Smooth muscle cell (in vitro differentiated cells): ENCODE results near the gene PSENEN. TPM values are rescaled to one million over a fixed set of nuclear protein-coding genes. Genes with fewer than 3 reads are reported as not detected.

ENCODE experiments used
- DNase-seq: peaks from one replicate; lab custom pipeline; 2025; ENCODE audit not compliant: unreplicated experiment; lab: John Stamatoyannopoulos, UW
- H2AFZ ChIP-seq: fragments of 200-600 bp; sonication (generic); 2 replicates; pipeline ENCODE4 v1.6.0; 2016; ENCODE audit warnings: antibody characterized with exemption, low read depth, mild to moderate bottlenecking
- H3F3A ChIP-seq: fragments of 200-600 bp; sonication (generic); 2 replicates; pipeline ENCODE4 v1.6.0; 2017; ENCODE audit warnings: antibody characterized with exemption, low read depth
- H3K27ac ChIP-seq: fragments of 200-600 bp; sonication (generic); 2 replicates; pipeline ENCODE4 v1.5.1; 2016; ENCODE audit warnings: low read depth, mild to moderate bottlenecking
- H3K27me3 ChIP-seq: fragments of 200-600 bp; sonication (generic); 2 replicates; pipeline ENCODE4 v1.6.1; 2016; ENCODE audit warnings: low read depth, mild to moderate bottlenecking
- H3K36me3 ChIP-seq: fragments of 200-600 bp; sonication (generic); 2 replicates; pipeline ENCODE4 v1.5.1; 2016; ENCODE audit warnings: low read depth
- H3K4me1 ChIP-seq: fragments of 200-600 bp; sonication (generic); 2 replicates; pipeline ENCODE4 v1.5.1; 2016; ENCODE audit warnings: low read depth
- H3K4me2 ChIP-seq: fragments of 200-600 bp; sonication (generic); 2 replicates; pipeline ENCODE4 v1.6.0; 2016; ENCODE audit warnings: mild to moderate bottlenecking
- H3K4me3 ChIP-seq: fragments of 200-600 bp; sonication (generic); 2 replicates; pipeline ENCODE4 v1.5.1; 2016; ENCODE audit warnings: mild to moderate bottlenecking
- H3K79me2 ChIP-seq: fragments of 200-600 bp; sonication (generic); 2 replicates; pipeline ENCODE4 v1.6.0; 2016; ENCODE audit warnings: low read depth, mild to moderate bottlenecking
- H3K9ac ChIP-seq: fragments of 200-600 bp; sonication (generic); 2 replicates; pipeline ENCODE4 v1.6.0; 2016; ENCODE audit warnings: low read depth
- H3K9me3 ChIP-seq: fragments of 200-600 bp; sonication (generic); replicated peaks from 2 replicates; pipeline ENCODE4 v1.5.1; 2016; ENCODE audit warnings: low read depth
- H4K20me1 ChIP-seq: fragments of 200-600 bp; sonication (generic); 2 replicates; pipeline ENCODE4 v1.6.0; 2016; ENCODE audit warnings: low read depth
- WGBS: methylation state at CpG from one replicate; pipeline ENCODE4 v1.1.7; 2016; ENCODE audit warnings: low lambda C conversion rate; 5-methylcytosine and 5-hydroxymethylcytosine counted together
- polyA plus RNA-seq: library from polyadenylated mRNA; unstranded; fragments of >200 nt; fragmentation: Nextera tagmentation; extraction: Ambion mirVana; gene quantifications from 2 replicates; pipeline ENCODE4 v1.2.1, GENCODE V29; 2016
- total RNA-seq: library from RNA; depleted of rRNA; stranded (reverse); fragments of >200 nt; gene quantifications from 2 replicates; pipeline ENCODE4 v1.2.3, GENCODE V29; 2014
- TF ChIP-seq, protein P1 (sequence below): fragments of 200-600 bp; sonication (generic); IDR thresholded peaks from 2 replicates; pipeline ENCODE4 v1.5.1; 2017; ENCODE audit warnings: borderline replicate concordance, mild to moderate bottlenecking, antibody characterized with exemption; ENCODE audit not compliant: insufficient read depth, poor library complexity, severe bottlenecking

The PSENEN gene
- total and polyA plus RNA-seq, 2 experiments from 2014 or later, result 65.4 to 137 TPM

DNA sequence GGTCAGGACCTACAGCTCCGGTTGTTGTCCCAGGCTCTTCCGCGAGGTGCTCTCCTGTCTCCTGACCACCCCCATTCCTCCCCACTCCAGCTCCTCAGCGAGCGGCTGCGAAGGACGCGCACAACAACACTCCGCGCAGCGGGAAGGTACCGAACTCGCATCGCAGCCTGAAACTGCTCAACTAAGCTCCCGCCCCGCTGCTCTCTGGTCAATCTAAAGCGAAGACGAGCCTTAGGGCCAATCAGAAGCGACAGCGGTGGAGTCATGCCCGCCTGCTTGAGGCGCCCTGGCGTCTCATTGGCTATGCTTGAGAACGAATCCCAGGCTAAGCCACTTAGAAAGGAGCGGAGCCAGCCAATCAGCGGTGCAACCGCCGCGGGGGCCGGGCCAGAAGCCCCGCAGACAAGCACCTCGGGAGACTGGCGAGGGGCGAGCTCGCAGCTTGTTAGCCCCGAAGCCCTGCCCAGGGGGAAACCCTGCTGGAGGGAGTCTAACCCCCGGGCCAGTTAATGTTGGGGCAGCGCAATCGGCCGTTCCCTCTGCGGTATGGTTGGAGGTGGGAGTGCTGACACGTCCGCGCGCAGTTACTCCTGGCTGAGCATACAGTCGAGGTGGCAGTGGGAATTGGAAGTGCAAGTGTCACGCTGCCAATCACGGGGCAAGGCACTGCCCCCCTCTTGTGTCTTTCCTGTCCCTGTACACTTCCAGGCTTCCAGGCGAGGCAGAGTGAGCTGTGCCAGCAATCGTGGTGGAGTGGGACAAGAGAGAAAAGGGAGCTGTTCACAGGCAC lies 43.0 kb upstream of the PSENEN start:
- Histone ChIP-seq H2AFZ (peak overlapping the region; percentile 87), H3K9me3 (no peaks in the 10 kb centered on the region), H3K27me3 (no peaks in the 10 kb centered on the region), H3K79me2 (no peaks in the 10 kb centered on the region), H3K4me3 (peak overlapping the region; percentile 62), H4K20me1 (no peaks in the 10 kb centered on the region), H3K27ac (no peak overlapping the region), H3K9ac (no peak overlapping the region), H3K36me3 (no peaks in the 10 kb centered on the region), H3K4me1 (no peaks in the 10 kb centered on the region), H3K4me2 (peak overlapping the region; percentile 89), H3F3A (no peaks in the 10 kb centered on the region)
- DNase-seq, result peak; percentile 71
- TF ChIP-seq, protein P1, sequence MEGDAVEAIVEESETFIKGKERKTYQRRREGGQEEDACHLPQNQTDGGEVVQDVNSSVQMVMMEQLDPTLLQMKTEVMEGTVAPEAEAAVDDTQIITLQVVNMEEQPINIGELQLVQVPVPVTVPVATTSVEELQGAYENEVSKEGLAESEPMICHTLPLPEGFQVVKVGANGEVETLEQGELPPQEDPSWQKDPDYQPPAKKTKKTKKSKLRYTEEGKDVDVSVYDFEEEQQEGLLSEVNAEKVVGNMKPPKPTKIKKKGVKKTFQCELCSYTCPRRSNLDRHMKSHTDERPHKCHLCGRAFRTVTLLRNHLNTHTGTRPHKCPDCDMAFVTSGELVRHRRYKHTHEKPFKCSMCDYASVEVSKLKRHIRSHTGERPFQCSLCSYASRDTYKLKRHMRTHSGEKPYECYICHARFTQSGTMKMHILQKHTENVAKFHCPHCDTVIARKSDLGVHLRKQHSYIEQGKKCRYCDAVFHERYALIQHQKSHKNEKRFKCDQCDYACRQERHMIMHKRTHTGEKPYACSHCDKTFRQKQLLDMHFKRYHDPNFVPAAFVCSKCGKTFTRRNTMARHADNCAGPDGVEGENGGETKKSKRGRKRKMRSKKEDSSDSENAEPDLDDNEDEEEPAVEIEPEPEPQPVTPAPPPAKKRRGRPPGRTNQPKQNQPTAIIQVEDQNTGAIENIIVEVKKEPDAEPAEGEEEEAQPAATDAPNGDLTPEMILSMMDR, result no peak
- WGBS, result under 1% methylated on average over 50 of the region's 50 CpGs

DNA sequence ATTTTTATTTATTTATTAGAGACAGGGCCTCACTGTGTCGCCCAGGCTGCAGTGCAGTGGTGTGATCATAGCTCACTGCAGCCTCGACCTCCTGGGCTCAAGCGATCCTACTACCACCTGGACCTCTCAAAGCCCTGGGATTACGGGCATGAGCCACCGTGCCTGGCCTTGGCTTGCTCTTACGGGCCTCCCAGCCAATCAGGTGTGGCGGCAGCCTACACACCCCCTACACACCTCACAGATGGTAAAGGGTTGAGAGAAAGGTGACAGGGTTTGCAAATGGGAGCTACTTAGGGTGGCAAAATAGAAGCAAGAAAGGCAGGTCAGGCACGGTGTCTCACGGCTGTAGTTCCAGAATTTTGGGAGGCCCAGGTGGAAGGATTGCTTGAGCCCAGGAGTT lies 42.1 kb upstream of the PSENEN start:
- peak overlapping the region; percentile 89 for H3K4me2 ChIP-seq
- no peaks in the 10 kb centered on the region for H3F3A ChIP-seq
- no peaks in the 10 kb centered on the region for H3K36me3 ChIP-seq
- DNase-seq, result no peak
- H4K20me1 ChIP-seq, result no peaks in the 10 kb centered on the region
- no peaks in the 10 kb centered on the region for H3K27me3 ChIP-seq
- WGBS, result 71% methylated on average over 9 of the region's 9 CpGs
- no peaks in the 10 kb centered on the region for H3K79me2 ChIP-seq
- no peak overlapping the region for H2AFZ ChIP-seq
- peak overlapping the region; percentile 62 for H3K4me3 ChIP-seq
- no peak overlapping the region for H3K9ac ChIP-seq
- H3K4me1 ChIP-seq, result no peaks in the 10 kb centered on the region
- no peak overlapping the region for H3K27ac ChIP-seq
- TF ChIP-seq, protein P1, result no peak
- no peaks in the 10 kb centered on the region for H3K9me3 ChIP-seq

DNA sequence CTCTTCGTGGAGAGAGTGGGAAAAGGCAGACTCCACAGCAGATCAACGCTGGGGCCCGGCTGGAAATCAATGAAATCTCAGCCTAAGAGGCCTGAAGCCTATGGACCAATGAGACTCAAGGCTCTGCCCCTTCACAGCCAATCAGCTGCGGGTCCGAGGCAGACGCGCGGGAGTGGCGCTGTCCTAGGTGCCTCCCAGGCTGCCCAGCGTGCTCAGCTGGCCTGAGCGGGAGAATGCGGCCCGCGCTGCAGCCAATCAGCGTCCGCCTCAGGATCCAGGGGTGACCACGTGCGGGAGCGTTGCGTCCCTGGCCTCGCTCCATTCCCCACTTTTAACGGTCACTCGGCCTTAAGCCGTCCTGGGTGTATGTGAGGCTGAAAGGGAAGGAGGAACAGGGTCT lies 41.2 kb upstream of the PSENEN start, which contains the start of gene ZBTB32:
Gene ZBTB32, plus strand, starts transcription at position 341 of the 400 bp plus-strand sequence. CDS start 10,069 bp downstream, outside the sequence.
- Histone ChIP-seq H3K27ac (no peak within 1 kb of the TSS), H3K4me3 (no peak within 1 kb of the TSS), H3K4me1 (no peaks in the 10 kb centered on the region), H2AFZ (no peak within 1 kb of the TSS), H4K20me1 (no peaks in the 10 kb centered on the region), H3K79me2 (no peaks in the 10 kb centered on the region), H3K9me3 (no peaks in the 10 kb centered on the region), H3K27me3 (no peaks in the 10 kb centered on the region), H3K9ac (no peak within 1 kb of the TSS), H3F3A (no peaks in the 10 kb centered on the region), H3K36me3 (no peaks in the 10 kb centered on the region), H3K4me2 (no peak within 1 kb of the TSS)
- no peak for DNase-seq
- 33% methylated on average over 24 of the region's 24 CpGs for WGBS
- TF ChIP-seq, protein P1, result no peak
